ENCODE measurements around the gene MT1M.

- TF ChIP-seq CTCF (IDR thresholded peaks at IDR 0.05) = no peak
- no peak for TF ChIP-seq POLR2A (IDR thresholded peaks at IDR 0.05)
Observed at GRCh38 chr16:56607675-56608042, 24.8 kb upstream of the MT1M start.
